Measurements from ENCODE around the gene RPL11. TPM values are rescaled to one million over a fixed set of nuclear protein-coding genes. Genes with fewer than 3 reads are reported as not detected.
"Not testable (repeated sequence)": the region's sequence is repeated elsewhere in the genome, so short reads cannot be mapped to it uniquely, and the experiment has no call there.

The RPL11 gene
- total RNA-seq, 1 donor from 2014 or later = 521 TPM

DNA sequence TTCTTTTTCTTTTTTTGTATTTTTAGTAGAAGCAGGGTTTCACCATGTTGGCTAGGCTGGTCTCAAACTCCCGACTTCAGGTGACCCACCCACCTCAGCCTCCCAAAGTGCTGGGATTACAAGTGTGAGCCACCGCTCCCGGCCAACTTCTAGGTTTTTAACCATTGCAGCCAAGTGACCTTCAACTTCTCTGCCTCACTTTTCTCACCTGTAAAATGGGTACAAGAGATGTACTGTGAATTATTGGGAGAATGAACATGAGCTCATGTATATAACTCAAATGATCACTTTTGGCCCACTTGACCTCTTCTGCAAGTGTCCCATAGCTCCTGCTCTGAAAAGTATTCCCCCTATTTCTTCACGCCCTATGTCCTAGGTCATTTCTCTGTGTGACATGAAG, 11.8 kb upstream of the RPL11 start:
- no peak for DNase-seq (ENCODE audit: low spot score)
- intact Hi-C loops (cut with DNase I) = no loop called here

DNA sequence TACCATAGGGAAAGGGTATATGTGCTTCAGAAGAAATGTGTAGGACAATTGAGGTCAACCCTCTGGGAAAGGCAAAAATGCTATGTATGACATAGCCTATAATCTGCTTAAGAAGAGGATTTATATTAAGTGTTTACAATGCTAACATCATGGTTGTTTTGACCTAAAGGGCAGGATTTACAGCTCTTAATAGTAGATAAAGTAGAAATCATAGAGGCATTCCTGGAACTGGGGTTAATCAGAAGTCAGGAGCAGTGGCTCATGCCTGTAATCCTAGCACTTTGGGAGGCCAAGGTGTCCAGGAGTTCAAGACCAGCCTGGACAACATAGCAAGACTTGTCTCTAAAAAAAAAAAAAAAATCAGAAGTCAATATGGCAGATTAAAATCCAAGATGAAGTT, 8.7 kb upstream of the RPL11 start:
- DNase-seq (ENCODE audit: low spot score) = no peak
- intact Hi-C loops (cut with DNase I) = no loop called here

DNA sequence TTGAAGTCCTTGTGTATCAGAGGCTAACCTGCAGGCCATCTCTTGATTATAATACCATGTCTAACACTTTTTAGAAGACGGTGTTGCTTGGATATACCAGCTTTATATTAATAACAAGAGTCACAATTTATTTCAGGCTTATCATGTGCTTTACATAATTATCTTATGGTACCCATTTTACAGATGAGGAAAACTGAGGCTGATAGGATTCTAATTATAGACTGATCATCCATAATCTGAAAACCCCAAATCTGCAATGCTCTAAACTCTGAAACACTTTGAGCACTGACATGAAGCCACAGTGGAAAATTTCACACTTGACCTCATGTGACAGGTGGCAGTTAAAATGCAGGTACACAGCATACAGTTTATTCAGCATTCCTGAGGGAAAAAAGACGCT, 7.2 kb upstream of the RPL11 start:
- DNase-seq (ENCODE audit: low spot score) = no peak
- intact Hi-C loops (cut with DNase I) = no loop called here

DNA sequence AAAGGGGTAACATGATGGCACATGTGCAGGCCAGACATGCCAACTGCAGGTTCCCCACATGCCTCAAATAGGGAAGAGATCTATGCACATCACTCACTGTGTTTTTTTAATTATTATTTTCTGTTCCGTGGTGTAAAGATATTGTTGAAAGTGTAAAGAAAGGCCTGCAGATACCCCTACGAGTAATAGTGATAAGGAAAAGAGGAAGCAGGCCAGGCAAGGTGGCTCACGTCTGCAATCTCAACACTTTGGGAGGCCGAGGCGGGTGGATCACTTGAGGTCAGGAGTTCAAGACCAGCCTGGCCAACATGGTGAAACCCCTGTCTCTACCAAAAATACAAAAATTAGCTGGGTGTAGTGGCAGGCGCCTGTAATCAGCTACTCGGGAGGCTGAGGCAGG, 6.4 kb upstream of the RPL11 start:
- intact Hi-C loops (cut with DNase I); DNase-seq (ENCODE audit: low spot score): not testable (repeated sequence)

DNA sequence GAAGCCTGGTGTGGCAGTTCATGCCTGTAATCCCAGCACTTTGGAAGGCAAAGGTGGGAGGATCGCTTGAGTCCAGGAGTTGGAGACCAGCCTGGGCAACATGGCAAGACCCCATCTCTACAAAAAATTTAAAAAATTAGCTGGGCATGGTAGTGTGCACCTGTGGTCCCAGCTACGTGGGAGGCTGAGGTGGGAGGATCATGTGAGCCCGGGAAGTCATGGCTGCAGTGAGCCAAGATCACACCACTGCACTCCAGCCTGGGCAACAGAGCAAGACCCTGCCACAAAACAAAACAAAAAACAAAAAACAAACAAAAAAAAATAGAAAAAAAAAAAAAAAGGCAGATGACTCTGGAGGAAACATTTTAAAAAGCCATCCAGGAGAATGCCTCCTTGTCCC, 3.9 kb upstream of the RPL11 start:
- intact Hi-C loops (cut with DNase I); DNase-seq (ENCODE audit: low spot score): not testable (repeated sequence)

DNA sequence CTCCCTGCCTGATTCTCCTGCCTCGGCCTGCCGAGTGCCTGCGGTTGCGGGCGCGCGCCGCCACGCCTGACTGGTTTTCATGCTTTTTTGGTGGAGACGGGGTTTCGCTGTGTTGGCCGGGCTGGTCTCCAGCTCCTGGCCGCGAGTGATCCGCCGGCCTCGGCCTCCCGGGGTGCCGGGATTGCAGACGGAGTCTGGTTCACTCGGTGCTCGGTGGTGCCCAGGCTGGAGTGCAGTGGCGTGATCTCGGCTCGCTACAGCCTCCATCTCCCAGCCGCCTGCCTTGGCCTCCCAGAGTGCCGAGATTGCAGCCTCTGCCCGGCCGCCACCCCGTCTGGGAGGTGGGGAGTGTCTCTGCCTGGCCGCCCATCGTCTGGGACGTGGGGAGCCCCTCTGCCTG, 3.3 kb upstream of the RPL11 start:
- intact Hi-C loops (cut with DNase I); DNase-seq (ENCODE audit: low spot score): not testable (repeated sequence)

DNA sequence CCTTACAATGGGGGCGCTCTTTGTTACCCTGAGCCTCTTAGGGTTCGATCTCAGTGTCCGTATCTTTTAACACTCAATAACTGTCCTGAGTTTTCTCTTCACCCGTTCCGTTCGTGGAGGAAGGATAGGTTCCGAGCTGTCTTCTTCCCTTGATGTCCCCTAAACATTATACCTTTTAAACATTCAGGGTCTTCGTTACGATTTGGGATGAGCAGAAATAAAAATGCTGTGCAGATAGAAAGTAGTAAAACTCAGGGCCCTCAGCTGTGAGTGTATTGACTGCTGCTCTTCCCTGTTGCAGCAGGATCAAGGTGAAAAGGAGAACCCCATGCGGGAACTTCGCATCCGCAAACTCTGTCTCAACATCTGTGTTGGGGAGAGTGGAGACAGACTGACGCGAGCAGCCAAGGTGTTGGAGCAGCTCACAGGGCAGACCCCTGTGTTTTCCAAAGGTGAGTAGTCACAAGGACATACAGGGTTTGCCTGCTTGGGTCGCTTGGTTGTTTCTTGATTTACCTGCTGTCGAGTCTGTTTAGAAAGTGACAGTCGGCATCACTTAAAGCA, 784 bp downstream of the RPL11 start:
- intact Hi-C loops (cut with DNase I) = loop anchor here (2.0 kb wide), 1 partner anchor 52 kb away; no protein-coding TSS in a partner anchor
- DNase-seq (ENCODE audit: low spot score) = no peak

DNA sequence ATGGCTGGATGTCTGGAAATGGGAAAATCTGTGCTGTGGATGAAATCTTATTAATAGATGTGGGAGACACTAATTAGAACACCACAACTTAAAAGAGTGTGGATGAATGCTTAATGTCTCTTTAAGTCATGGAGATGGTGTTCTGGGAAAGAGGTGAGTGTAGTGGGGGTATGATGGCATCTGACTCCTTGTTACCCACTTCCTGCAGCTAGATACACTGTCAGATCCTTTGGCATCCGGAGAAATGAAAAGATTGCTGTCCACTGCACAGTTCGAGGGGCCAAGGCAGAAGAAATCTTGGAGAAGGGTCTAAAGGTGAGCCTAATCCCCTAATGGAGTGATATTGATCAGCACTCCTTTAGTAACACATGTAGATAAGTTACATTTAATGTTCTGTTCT, 2.0 kb downstream of the RPL11 start:
- intact Hi-C loops (cut with DNase I) = loop anchor here (2.0 kb wide), 1 partner anchor 51 kb away; no protein-coding TSS in a partner anchor

DNA sequence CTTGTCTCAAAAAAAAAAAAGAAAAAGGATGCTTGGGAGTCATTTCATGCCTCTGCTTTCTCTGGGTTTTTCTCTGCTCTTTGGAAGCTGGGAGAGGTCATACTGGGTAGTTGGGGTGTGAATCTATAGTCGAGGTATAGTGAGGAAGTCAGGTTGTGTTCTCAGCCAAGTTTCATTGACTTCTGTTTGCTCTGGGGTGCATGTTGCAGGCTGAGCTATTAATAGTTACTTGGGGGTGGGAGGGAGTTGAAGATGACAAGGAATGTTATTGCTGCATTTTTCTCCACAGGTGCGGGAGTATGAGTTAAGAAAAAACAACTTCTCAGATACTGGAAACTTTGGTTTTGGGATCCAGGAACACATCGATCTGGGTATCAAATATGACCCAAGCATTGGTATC, 2.8 kb downstream of the RPL11 start:
- DNase-seq (ENCODE audit: low spot score) = no peak
- intact Hi-C loops (cut with DNase I) = no loop called here

More for the DNA sequence above, 2.0 kb downstream of the RPL11 start:
- DNase-seq (ENCODE audit: low spot score) = no peak

DNA sequence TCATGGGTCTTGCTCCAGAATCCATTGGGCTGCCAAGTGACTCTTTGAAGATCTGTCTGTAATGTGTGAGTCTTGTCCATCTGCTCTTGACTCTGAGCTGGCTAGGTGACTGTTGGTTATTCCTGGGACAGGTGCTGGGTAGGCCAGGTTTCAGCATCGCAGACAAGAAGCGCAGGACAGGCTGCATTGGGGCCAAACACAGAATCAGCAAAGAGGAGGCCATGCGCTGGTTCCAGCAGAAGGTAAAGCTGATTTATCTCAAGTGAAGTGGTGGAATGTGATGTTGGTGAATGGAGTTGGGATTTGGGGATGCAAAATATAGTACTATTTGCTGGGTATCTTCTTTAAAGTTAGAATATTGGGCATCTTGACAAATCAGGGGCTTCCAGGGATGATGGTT, 4.1 kb downstream of the RPL11 start:
- DNase-seq (ENCODE audit: low spot score) = no peak
- intact Hi-C loops (cut with DNase I) = no loop called here

DNA sequence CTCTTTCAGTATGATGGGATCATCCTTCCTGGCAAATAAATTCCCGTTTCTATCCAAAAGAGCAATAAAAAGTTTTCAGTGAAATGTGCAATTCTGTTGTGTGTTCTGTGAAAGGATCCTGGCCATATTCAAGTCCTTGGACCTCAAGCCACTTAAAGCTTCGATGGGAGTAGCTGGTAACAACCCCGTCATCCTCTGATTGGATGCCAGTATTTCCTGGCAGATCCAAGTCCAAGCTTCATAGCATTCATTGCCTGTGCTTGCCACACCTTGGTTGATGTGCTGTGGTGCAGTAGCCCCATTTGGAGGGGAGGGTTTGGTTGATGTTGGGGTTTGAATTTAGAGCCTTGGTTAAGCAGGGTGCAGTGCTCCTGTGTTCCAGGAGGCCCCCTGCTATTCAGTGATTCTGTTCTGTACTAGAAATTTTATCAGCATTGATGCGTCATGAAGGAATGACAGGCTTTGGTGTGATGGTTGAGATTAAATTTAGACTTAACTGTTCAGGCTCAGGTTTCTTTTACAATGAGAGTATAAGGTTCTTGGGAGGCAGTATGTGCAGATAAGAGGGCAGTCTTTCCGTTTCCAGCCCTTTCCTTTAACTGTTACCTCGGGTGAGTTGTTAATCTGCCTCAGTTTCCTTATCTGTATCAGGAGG, 4.9 kb downstream of the RPL11 start:
- no peak for DNase-seq (ENCODE audit: low spot score)
- intact Hi-C loops (cut with DNase I) = no loop called here

DNA sequence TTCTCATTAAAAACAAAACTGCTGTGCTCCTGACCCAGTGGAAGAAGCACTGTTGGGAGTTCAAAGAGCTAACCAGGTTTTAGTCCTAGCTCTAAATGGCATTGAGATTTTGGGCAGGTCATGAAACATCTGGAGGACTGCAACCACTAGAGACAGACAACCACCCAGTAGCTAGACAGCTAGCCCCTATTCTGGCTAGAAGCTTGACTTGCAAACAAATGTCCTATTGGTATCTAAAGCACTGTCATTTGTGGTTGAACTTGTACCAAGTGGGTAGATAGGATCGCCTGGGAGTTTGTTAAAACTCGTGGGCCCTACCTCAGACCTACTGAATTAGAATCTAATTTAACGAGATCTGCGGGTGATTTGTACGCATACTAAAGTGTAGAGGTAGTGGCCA, 6.9 kb downstream of the RPL11 start:
- intact Hi-C loops (cut with DNase I) = no loop called here

DNA sequence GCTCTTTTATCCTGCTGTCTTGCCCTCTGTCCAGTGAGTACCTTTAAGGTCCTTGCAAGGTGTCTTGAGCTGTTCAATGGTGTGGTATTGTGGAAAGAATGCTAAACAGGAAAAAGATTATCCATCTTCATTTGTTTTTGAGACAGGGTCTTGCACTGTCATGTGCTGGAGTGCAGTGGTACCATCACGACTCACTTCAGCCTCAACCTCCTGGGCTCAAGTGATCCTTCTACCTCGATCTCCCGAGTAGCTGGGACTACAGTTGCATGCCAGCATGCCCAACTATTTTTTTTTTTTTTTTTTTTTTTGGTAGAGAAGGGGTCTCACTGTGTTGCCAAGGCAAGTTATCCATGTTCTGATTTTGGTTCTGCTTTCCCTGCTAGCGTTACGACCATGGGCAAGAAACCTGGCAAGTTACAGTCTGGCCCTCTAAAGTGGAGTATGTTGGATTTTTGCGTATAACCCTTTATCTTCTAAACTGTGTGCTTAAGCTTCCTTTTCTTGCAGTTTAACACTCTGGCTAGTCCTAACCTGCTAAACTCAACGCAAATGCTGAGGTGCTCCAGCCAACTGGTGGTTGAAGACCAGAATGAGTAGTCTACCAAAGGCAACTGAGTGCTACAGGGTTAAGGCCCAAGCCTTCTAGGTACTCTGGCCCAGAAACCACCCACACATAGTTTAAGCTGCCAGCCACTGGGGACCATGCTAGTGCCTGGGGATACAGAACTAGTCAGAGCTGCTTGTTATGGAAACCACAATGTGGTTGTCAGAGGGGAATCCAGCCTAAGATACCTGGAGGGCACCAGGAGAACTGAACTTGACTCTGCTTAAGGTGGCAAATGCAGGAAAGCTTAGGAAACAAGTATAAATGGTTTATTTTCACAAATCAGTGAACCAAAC, 7.9 kb downstream of the RPL11 start:
- intact Hi-C loops (cut with DNase I) = no loop called here
- no peak for DNase-seq (ENCODE audit: low spot score)

More for the DNA sequence above, 6.9 kb downstream of the RPL11 start:
- no peak for DNase-seq (ENCODE audit: low spot score)

DNA sequence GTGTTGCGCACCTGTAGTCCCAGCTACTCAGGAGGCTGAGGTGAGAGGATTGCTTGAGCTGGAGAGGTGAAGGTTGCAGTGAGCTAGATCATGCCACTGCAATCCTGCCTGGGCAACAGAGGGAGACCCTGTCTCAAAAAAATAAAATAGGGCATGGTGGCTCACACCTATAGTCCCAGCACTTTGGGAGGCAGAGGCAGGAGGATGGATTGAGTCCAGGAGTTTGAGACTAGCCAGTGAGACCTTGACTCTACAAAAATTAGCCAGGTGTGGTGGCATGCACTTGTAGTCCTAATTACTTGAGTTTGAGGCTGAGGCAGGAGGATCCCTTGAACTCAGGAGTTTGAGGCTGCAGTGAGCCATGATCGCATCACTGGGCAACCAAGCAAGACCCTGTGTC, 9.7 kb downstream of the RPL11 start:
- no peak for DNase-seq (ENCODE audit: low spot score)
- intact Hi-C loops (cut with DNase I) = no loop called here

DNA sequence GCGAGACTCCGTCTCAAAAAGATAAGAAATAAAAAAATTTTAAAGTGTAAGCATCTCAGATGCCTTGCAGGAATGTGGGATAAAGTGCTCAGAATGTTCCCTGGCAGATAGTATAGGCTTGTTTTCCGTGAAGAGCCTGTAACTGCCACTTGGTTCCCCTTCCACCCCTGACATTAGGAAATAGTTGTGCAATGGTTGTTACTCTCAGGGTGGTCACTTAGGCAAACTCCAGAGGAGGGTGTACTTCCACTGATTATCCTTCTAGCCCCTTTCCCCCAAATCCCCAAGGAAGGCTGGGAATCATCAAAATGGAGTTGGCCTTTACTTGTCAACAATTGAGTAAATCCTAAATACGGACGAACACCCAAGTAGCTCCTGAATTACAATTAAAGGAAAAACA, 10.4 kb downstream of the RPL11 start:
- no peak for DNase-seq (ENCODE audit: low spot score)
- intact Hi-C loops (cut with DNase I) = no loop called here

DNA sequence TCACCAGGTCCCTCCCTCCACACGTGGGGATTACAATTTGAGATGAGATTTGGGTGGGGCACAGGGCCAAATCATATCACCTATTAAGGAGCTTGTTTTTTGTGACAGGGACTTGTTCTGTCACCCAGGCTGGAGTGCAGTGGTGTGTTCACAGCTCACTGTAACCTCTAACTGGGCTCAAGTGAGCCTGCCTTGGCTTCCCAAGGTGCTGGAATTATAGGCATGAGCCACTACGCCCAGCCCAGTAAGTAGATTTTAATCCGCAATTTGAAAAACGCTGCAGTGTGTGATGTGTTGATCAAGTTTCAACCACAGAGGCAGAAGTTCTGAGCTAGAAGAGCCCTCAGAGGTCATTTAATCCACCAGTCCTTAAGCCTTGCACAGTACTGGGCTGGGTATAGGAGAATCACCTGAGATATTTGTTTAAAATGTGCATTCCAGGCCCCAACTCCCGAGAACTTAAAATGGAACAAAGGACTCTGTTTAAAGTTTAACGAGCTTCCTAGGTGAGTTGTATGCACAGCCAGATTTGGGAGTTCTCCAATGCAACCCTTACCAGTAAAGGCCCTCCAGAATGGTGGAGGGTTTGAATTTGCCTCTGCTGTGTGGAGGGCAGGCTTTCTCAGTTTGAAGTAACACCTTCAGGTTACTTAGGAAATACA, 13.4 kb downstream of the RPL11 start:
- intact Hi-C loops (cut with DNase I) = no loop called here
- DNase-seq (ENCODE audit: low spot score) = no peak

DNA sequence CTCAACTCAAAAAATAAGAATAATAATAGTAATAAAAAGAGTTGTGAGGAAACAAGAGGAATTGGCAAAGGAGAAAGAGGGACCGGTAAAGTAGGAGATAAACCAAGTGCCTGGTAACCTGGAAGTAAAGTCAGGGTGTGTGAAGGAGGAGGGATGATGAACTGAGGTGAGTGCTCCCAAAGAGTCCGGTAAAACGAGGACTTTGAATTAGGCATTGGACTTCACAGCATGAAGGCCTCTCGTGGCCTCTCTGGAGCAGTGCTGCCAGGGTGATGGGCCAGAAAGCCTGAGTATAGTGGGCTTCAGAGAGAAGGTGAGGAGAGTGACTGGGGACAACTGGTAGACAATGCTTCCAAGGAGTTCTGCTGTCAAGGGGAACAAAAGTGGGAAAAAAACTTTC, 17.6 kb downstream of the RPL11 start:
- no peak for DNase-seq (ENCODE audit: low spot score)
- intact Hi-C loops (cut with DNase I) = no loop called here

DNA sequence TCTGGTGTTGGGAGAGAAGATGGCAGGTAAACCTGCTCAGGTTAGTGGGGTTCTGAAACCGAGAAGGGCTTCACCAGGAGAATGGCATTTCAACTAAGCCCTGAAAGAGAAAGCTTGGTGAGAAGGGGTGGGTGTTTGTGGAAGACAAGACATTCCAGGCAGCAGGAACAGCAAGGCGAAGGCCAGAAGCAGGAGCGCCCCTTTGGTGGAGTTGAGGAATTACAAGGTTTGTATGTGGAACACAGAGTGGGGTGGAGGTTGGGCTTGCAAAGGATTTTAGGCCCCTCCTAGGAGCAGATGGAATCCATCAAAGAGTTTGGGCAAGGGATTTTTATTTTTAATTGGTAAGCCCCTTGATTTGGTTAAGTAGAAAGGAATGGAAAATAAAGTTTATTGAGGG, 26.9 kb downstream of the RPL11 start:
- intact Hi-C loops (cut with DNase I) = no loop called here
- no peak for DNase-seq (ENCODE audit: low spot score)

DNA sequence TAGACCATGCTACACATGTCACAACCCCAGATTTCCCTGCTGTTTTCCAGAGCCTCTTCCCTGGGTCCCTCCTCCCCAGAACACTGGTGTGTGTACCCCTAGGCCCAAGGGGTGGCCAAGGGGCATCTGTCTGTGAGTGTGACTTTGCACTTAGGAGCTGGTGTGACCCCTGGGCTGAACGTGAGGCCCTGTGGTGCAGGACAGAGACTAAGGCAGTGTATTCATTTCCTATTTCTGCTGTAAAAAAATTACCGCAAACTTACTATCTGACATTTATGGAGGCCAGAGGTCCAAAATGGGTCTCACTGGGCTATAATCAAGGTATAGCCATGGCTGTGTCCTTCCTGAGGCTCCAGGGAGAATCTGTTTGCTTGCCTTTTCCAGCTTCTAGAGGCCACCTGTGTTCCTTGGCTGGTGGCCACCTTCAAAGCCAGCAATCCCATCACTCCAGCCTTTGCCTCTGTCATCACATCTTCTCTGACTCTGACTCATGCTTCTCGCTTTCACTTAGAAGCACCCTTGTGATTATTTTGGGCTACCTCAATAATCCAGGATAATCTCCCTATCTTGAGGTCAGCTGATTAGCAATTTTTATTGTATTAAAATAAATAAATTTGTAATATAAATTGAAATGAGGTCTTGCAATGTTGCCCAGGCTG, 27.7 kb downstream of the RPL11 start:
- DNase-seq (ENCODE audit: low spot score) = no peak
- intact Hi-C loops (cut with DNase I) = no loop called here

All from cardiac septum (tissue), 1 donor.